Endothelial cell of umbilical vein (primary cell): ENCODE data around the gene MIS12. TPM values are rescaled to one million over a fixed set of nuclear protein-coding genes. Genes with fewer than 3 reads are reported as not detected.

Experiments used
- BruUV-seq: library from RNA; stranded (reverse); fragments of 400-500 nt; replicated peaks from 2 replicates; lab custom pipeline; 2021; lab: Mats Ljungman, UMichigan
- CTCF ChIA-PET: fragments of 300-600, 350-600 bp; sonication (Branson Sonifier 250); formaldehyde crosslinking; loops from one replicate; lab custom pipeline; 2021; ENCODE audit warnings: antibody characterized with exemption, inconsistent platforms; lab: Charles Lee
- POLR2A ChIA-PET: fragments of 300-600, 350-600 bp; sonication (Branson Sonifier 250); formaldehyde crosslinking; loops from one replicate; lab custom pipeline; 2021; ENCODE audit warnings: antibody characterized with exemption, inconsistent platforms; lab: Charles Lee
- DNase-seq: peaks from one replicate; pipeline ENCODE4 v3.0.0-alpha.2; 2011; ENCODE audit warnings: low read depth, low spot score
- FAIRE-seq: peaks from 2 replicates; lab custom pipeline; 2011; peaks lifted over from hg19 to GRCh38; lab: Jason Lieb, UNC
- H2AFZ ChIP-seq: 2 replicates; pipeline ENCODE4 v1.6.0; 2012; ENCODE audit warnings: low read depth, low read length, control low read depth, inconsistent platforms
- H3K27ac ChIP-seq: 2 replicates; pipeline ENCODE4 v1.5.1; 2011; ENCODE audit warnings: low read depth, mild to moderate bottlenecking, control low read depth, low read length, moderate library complexity; ENCODE audit not compliant: insufficient read depth
- H3K27me3 ChIP-seq, 2 experiments: 2 replicates each; pipeline versions ENCODE4 v1.6.0 to v1.6.1; 2011; ENCODE audit warnings: low read length in 2 of 2, mixed read lengths in 1 of 2; ENCODE audit not compliant: control insufficient read depth in 2 of 2, insufficient read depth in 2 of 2
- H3K36me3 ChIP-seq, 2 experiments: 2 replicates in 1 of 2; 3 replicates in 1 of 2; pipeline ENCODE4 v1.5.1; 2011; ENCODE audit warnings: low read length in 2 of 2, mild to moderate bottlenecking in 1 of 2, moderate library complexity in 1 of 2; ENCODE audit not compliant: control insufficient read depth in 2 of 2, insufficient read depth in 2 of 2; ENCODE audit errors: extremely low read depth in 1 of 2
- H3K4me1 ChIP-seq: 3 replicates; pipeline ENCODE4 v1.5.1; 2011; ENCODE audit warnings: mild to moderate bottlenecking, low read length; ENCODE audit not compliant: control insufficient read depth, insufficient read depth; ENCODE audit errors: extremely low read depth
- H3K4me2 ChIP-seq: 2 replicates; pipeline ENCODE4 v1.6.1; 2011; ENCODE audit warnings: low read length, control low read depth, mixed read lengths; ENCODE audit not compliant: insufficient read depth
- H3K4me3 ChIP-seq, 3 experiments: fragments of 200-600 bp in 1 of 3; sonication (generic), shearing (Covaris generic) in 1 of 3; replicated peaks in 1 of 3; 2 replicates each; pipeline ENCODE4 v1.5.1; 2011 to 2016; ENCODE audit warnings: control low read depth in 3 of 3, low read length in 3 of 3, mild to moderate bottlenecking in 2 of 3, inconsistent platforms in 1 of 3, low read depth in 1 of 3, moderate library complexity in 1 of 3; ENCODE audit not compliant: insufficient read depth in 1 of 3
- H3K79me2 ChIP-seq: 2 replicates; pipeline ENCODE4 v1.6.0; 2012; ENCODE audit warnings: low read length, inconsistent platforms; ENCODE audit not compliant: control insufficient read depth, insufficient read depth
- H3K9ac ChIP-seq: replicated peaks from 2 replicates; pipeline ENCODE3; 2011; ENCODE audit warnings: low read length, control low read depth; ENCODE audit not compliant: insufficient read depth; ENCODE audit errors: extremely low read depth
- H3K9me1 ChIP-seq: replicated peaks from 3 replicates; pipeline ENCODE4 v1.6.0; 2011; ENCODE audit warnings: mild to moderate bottlenecking, low read length; ENCODE audit not compliant: control insufficient read depth, insufficient read depth; ENCODE audit errors: extremely low read depth
- H3K9me3 ChIP-seq: replicated peaks from 2 replicates; pipeline ENCODE4 v1.5.1; 2012; ENCODE audit warnings: low read length, inconsistent platforms; ENCODE audit not compliant: control insufficient read depth, insufficient read depth
- H4K20me1 ChIP-seq: replicated peaks from 2 replicates; pipeline ENCODE3; 2011; ENCODE audit warnings: mild to moderate bottlenecking, low read length; ENCODE audit not compliant: control insufficient read depth, insufficient read depth; ENCODE audit errors: extremely low read depth
- EZH2 ChIP-seq: IDR thresholded peaks from 2 replicates; pipeline ENCODE4 v1.6.1; 2012; ENCODE audit warnings: borderline replicate concordance, low read depth, mild to moderate bottlenecking, moderate library complexity, low read length, inconsistent platforms; ENCODE audit not compliant: severe bottlenecking
- FOS ChIP-seq: IDR thresholded peaks from 2 replicates; pipeline ENCODE4 v1.6.1; 2011; ENCODE audit warnings: mild to moderate bottlenecking, low read length, moderate library complexity, borderline replicate concordance; ENCODE audit not compliant: insufficient read depth
- GATA2 ChIP-seq: IDR thresholded peaks from 2 replicates; pipeline ENCODE4 v1.7.0; 2011; ENCODE audit warnings: low read depth, mild to moderate bottlenecking, moderate library complexity, mixed read lengths, low read length; ENCODE audit not compliant: insufficient read length, insufficient read depth
- JUN ChIP-seq: IDR thresholded peaks from 2 replicates; pipeline ENCODE4 v1.6.1; 2011; ENCODE audit warnings: borderline replicate concordance, low read depth; ENCODE audit not compliant: insufficient read length, insufficient read depth
- MYC ChIP-seq: IDR thresholded peaks from one replicate; pipeline ENCODE4 v1.6.1; 2011; ENCODE audit warnings: mild to moderate bottlenecking, low read depth, low read length
- POLR2A ChIP-seq: IDR thresholded peaks from 2 replicates; pipeline ENCODE4 v1.6.1; 2012; ENCODE audit warnings: low read depth, mild to moderate bottlenecking, control low read depth, low read length
- POLR2AphosphoS5 ChIP-seq: IDR thresholded peaks from 2 replicates; pipeline ENCODE4 v1.6.1; 2012; ENCODE audit warnings: low read depth, mild to moderate bottlenecking, control low read depth, low read length, moderate library complexity; ENCODE audit not compliant: insufficient read depth
- dilution Hi-C: fragments of 300-500 bp; cut with MboI; formaldehyde crosslinking; loops from one replicate; pipeline ENCODE4 v1.15.0; 2019; ENCODE audit warnings: low sequenced_read_pairs; ENCODE audit not compliant: extremely low pct_ligation_motif_present
- intact Hi-C: fragments of 100-400 bp; cut with micrococcal nuclease; formaldehyde crosslinking; loops from one replicate; pipeline ENCODE4 v1.10.0; 2022
- polyA plus RNA-seq, 4 experiments: library from polyadenylated mRNA; depleted of rRNA in 3 of 4; stranded (reverse) in 3 of 4; unstranded in 1 of 4; fragments of >200 nt; gene quantifications; 2 replicates each; pipeline versions ENCODE4 v1.2.1 to v1.2.3, GENCODE V29; 2011 to 2012; ENCODE audit warnings: missing spikeins in 1 of 4
- total RNA-seq: library from RNA; stranded (reverse); gene quantifications from 2 replicates; pipeline ENCODE4 v1.2.3, GENCODE V29; 2021
- TF ChIP-seq, protein P1 (sequence below): IDR thresholded peaks from 2 replicates; pipeline ENCODE4 v1.6.1; 2011; ENCODE audit not compliant: insufficient read depth, insufficient read length
- TF ChIP-seq, protein P2 (sequence below), 2 donors: IDR thresholded peaks; 1 replicate in 1 of 2; 2 replicates in 1 of 2; pipeline ENCODE4 v1.5.1; 2011; ENCODE audit warnings: low read length in 2 of 2, mild to moderate bottlenecking in 2 of 2, moderate library complexity in 2 of 2, control low read depth in 1 of 2, inconsistent platforms in 1 of 2, low read depth in 1 of 2; ENCODE audit not compliant: insufficient read depth in 1 of 2; ENCODE audit errors: extremely low read depth in 1 of 2

The MIS12 gene
- total and polyA plus RNA-seq, 2 donors (not counting 3 experiments of a cell fraction or from before 2014, with no cell fraction given) = 8.3 to 20.1 TPM

DNA sequence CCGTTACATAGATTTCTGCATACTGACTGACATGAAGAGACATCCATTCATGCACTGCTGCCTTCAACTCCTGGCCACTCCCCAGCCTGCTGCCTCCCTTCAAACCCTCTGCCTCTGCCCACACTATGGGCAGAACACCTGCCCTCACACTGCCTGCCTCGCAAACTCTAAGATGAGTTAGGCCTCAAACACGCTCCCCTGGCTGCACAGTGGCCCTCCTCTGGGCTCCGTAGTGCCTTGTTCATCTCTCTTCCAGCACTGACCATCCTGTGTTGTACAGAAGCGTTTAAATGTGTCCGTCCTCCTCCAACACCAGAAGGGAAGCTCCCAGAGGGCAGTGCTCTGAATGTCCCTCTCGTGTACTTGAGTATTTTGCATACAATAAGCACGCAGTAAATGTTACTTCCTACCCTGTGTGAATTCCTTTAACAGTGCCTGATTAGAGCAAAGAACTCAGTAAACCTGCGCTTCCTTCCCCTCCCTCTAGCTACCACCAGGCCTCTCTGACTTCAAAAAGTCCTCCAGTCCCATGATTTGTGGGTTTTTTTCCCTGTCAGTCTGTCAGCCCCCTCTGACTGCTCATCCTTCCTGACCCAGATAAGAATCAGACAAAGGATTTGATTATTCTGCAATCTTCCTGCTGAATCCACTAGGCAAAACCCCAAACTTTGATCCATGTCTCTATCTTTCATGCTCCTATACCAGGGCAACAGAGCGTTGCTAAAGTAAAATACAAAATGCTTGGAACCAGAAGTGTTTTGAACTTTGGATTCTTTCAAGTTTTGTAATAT is 21.5 kb upstream of the MIS12 start:
- ChIA-PET POLR2A (no interaction called here), CTCF (interaction anchor here (1.8 kb wide), 1 partner anchor 26 kb away, joined by 9 read pairs; the partner anchor contains the start of gene C1QBP)
- Histone ChIP-seq H4K20me1 (no peaks in the 10 kb centered on the region), H3K9me3 (no peaks in the 10 kb centered on the region), H3K36me3 (peaks cover 5 to 8% of the 10 kb centered on the region in 2 experiments), H3K27me3 (no peaks in the 10 kb centered on the region), H3K4me2 (no peak overlapping the region), H3K79me2 (peaks cover 66% of the 10 kb centered on the region), H3K9me1 (no peaks in the 10 kb centered on the region), H2AFZ (no peak overlapping the region), H3K27ac (no peak overlapping the region), H3K4me1 (peaks cover 7% of the 10 kb centered on the region), H3K4me3 (no peak overlapping the region), H3K9ac (no peak overlapping the region)
- no peak for DNase-seq
- FAIRE-seq = no peak
- dilution Hi-C loops (no loop called here), intact Hi-C loops (no loop called here)
- no TSS peak for BruUV-seq
- TF ChIP-seq JUN (no peak), POLR2AphosphoS5 (no peak), MYC (no peak), GATA2 (no peak), EZH2 (no peak), POLR2A (no peak), FOS (no peak)
- TF ChIP-seq, protein P1, sequence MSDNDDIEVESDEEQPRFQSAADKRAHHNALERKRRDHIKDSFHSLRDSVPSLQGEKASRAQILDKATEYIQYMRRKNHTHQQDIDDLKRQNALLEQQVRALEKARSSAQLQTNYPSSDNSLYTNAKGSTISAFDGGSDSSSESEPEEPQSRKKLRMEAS = no peak
- TF ChIP-seq, protein P2, sequence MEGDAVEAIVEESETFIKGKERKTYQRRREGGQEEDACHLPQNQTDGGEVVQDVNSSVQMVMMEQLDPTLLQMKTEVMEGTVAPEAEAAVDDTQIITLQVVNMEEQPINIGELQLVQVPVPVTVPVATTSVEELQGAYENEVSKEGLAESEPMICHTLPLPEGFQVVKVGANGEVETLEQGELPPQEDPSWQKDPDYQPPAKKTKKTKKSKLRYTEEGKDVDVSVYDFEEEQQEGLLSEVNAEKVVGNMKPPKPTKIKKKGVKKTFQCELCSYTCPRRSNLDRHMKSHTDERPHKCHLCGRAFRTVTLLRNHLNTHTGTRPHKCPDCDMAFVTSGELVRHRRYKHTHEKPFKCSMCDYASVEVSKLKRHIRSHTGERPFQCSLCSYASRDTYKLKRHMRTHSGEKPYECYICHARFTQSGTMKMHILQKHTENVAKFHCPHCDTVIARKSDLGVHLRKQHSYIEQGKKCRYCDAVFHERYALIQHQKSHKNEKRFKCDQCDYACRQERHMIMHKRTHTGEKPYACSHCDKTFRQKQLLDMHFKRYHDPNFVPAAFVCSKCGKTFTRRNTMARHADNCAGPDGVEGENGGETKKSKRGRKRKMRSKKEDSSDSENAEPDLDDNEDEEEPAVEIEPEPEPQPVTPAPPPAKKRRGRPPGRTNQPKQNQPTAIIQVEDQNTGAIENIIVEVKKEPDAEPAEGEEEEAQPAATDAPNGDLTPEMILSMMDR (IDR thresholded peaks at IDR 0.05; ENCODE audit: extremely low read depth in 1 of 2, insufficient read depth in 1 of 2, low read depth in 1 of 2, low read length in 2 of 2) = no peak
